Activated naive CD4-positive, alpha-beta T cell treated with anti-CD3 and anti-CD28 coated beads, Interleukin-2, amount 50 U/mL, for 16 hours (primary cell): ENCODE data around the gene AHRR.

Source experiments
- DNase-seq: peaks from one replicate; pipeline ENCODE4 v3.0.0-alpha.2; 2020

The AHRR gene

DNA sequence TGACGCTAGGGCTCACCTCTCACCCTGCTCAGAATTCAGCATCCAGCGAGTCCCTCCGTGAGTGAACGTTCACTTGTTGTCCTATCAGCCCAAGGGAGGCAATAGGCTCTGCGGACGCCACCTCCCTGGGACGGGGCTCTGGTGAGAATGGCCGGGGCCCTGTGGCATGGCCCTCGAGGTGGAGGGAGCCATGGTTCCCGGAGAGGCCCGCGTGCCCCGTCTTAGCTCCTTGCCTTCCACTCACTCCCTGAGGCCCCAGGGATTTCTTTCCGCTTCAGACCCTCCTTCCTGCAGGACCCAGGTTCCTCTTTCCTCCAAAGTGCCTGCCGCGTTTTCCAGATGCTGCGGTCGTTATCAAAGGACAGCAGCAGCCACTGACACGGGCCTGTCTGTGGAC, 142.9 kb downstream of the AHRR start:
- peak; percentile 16 for DNase-seq

DNA sequence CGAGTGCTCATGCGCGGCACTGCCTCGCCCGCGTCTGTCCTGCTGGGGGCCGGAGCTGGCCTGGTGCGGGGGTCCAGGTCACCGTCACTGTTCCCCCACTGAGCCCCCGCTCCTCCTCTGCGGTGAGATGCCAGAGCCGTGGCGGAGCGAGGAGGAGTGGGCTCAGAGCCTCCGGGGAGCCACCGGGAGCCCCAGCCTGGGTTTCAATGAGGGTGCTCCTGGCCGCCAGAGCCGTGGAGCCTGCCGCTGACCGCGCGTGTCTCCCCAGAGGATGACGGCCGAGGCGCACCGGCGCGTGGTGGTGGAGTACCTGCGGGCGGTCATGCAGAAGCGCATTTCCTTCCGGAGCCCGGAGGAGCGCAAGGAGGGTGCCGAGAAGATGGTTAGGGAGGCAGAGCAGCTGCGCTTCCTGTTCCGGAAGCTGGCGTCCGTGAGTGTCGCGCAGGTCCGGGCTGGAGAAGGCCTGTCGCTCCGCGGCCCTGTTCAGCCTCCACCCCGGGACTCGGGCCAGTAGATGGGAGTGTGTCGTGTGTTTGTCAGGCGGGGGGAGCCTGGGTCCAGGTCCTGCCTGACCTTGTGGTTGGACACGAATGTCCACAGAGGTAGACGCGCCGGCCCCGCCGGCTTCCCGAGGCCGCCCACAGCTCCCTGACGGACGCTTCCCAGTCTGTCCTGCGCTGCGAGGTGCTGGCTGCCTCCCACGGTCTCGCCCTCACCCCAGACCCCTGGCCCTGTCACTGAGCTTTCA, 143.5 kb downstream of the AHRR start:
- peak; percentile 10 for DNase-seq

DNA sequence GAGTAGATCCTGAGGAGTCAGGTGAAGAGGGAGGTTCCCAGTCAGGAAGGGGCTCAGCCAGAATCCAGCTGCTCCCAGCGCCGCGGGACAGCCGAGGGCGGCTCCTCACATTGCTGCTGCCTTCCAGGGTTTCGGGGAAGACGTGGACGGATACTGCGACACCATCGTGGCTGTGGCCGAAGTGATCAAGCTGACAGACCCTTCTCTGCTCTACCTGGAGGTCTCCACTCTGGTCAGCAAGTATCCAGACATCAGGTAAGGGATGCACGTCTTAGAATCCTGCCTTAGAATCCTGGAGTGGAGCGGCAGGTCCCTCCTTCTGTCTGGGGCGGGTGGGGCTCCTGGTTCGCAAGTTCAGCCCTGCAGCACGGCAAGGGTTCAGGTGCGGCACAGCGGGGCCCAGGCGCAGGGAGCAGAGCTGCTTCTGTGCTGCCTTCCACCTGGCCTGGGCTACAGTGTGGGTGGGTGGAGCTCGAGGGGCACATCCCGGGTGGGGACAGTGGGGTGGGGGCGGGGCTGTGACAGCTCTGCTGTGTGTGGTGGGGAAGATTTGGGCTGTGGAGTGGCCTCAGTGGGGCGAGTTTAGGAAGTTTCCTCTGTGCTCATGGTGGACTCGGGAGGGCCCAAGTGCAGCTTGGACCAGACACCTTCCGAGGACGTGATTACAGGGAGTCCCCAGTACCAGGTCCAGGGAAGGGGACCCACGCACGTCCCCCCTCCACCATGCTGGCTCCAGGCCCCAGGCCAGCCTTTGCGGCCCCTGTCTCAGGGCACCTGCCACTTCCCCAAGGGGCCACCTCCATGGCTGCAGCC, 144.3 kb downstream of the AHRR start:
- no peak for DNase-seq

DNA sequence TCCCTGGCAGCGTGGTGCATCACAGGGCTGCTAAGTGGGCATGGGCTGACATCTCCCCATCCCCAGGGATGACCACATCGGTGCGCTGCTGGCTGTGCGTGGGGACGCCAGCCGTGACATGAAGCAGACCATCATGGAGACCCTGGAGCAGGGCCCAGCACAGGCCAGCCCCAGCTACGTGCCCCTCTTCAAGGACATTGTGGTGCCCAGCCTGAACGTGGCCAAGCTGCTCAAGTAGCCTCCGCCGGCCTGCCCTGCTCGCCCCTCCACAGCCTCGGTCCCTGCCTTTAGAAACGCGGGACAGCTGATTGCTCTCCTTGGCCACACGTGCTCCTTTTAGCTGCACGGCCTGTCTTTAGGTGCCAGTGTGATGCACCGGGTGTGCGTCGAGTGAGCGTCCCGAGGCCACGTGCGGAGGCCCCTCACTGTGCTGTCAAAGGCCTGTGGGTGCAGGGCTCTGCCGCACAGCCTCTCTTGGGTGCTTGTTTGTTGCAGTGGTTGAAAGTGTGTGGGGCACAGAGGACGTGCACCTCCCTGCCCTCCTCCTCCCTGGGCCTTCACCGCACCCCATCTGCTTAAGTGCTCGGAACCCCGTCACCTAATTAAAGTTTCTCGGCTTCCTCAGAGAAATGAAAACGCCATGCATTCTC, 145.3 kb downstream of the AHRR start:
- DNase-seq: peak; percentile 6

DNA sequence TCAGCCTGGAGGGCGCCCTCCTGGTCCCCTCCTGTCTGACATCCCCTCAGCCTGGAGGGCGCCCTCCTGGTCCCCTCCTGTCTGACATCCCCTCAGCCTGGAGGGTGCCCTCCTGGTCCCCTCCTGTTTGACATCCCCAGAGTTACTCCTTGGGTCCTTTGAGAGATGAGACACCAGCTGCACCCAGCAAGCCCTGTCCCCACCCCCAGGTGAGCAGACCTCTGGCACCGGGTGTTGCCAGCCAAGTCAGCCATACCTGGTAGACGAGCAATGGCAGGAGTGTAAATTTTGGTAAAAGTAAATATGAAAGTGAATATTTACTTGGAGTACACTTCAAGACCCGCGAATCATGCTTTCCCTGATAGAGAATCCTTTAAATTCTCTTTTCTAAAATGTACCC, 146.9 kb downstream of the AHRR start:
- no peak for DNase-seq

DNA sequence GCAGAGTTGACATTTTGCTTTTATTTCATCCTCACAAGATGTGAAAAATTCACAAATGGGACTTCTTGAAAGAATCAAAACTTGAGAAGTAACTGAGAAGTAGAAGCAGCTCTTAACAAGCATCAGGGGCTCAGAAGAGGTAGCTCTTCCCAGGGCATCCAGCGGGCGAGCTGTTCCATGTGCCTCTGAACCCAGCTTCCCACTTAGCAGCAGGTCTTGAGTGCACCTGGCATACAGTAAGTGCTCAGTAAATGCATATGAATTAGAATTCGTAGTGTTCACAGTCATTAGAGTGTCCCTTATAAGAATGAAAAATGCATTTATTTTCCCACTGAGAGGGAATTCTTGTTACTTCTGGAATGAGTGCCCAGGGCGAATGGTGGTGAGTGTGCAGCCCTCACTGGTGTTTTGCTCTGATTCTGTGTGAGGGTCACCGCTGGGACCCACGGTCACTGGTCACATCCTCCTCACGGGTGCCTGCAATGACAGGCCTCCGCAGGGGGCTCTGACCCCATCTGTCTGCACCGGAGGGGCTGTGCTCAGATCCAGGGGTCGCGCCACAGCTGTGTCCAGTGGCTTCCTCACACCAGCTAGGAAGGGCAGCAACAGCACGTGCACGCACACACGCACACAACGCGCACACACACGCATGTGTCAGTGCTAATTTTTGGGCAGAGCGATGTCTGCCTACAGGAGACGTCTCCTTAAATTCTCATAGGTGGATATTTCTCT, 148.4 kb downstream of the AHRR start:
- DNase-seq: peak; percentile 7

DNA sequence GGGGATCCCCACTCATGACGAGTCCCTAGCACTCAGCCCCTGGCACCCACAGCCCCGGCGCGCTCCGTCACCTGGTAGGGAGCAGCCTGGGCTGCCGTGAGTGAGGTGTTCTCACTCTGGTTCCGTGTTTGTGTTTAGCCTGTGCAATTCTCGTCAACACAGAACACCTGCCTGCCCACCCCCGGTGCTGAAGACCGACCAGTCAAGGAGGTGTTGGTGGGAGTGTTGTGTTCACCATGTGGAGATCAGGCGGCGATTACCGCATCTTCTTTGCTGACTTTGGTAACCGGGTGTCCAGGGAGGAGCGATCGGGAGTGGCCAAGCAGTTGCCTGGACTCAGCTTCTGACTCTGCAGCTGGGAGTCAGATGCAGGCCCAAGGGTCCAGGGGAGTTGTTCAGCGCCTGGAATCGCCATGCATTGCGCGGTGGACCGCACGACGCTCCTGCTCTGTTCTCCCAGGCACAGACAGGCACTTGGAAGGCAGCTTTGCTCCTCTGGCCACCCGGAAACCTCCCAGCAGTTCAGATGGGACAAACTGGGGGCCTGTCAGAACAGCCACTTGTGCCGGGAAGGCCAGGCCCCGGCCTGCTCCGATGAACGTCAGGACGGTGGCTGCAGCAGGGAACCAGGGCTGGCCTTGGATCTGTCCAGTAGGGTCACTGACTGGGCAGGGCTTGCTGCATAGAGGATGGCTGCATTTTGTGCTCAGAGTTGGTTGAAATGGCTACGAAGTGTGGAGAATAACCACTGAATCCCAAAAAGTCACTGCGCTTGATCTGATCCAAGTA, 149.6 kb downstream of the AHRR start:
- DNase-seq: peak; percentile 10

DNA sequence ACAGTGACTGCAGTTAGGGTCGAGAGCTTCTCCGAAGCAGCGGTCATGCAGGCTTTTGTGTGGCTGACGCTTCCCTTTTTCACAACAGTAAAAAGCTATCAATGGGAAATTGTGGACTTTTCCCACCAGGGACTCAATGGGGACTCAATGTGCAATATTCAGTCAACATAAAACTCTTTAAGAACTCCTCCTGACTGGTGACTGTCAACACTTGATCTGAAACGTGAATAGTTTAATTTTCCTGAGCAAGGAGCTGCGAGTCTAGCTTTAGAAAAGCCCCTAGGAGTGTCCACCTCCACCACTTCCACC, 150.2 kb downstream of the AHRR start:
- no peak for DNase-seq

DNA sequence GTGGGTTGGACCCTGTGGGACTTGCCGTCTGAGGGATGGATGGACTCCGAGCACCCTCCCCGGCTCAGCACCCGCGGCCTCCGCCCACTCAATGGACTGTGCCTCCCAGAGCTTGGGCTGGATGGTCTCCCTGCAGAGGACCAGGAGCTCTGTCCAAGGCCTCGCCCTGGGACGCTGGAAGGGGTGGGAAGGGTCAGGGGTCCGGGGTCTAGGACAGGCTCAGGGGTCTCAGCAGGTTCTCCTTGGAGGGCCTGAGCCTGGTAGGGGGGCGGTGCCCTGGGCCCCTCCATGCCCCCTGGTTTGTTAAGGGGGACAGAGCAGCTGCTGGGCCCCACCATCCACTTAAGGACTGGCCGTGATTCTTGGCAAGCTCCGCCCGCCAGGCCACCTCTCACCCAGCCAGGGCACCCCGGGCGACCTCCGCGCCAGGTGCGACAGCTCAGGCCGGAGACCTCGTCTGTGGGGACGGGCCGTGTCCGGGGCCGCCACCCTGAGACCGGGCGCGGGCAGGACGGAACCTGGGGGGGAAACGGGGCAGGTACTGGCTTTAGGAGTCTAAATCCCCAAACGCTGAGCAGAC, 150.7 kb downstream of the AHRR start:
- no peak for DNase-seq

DNA sequence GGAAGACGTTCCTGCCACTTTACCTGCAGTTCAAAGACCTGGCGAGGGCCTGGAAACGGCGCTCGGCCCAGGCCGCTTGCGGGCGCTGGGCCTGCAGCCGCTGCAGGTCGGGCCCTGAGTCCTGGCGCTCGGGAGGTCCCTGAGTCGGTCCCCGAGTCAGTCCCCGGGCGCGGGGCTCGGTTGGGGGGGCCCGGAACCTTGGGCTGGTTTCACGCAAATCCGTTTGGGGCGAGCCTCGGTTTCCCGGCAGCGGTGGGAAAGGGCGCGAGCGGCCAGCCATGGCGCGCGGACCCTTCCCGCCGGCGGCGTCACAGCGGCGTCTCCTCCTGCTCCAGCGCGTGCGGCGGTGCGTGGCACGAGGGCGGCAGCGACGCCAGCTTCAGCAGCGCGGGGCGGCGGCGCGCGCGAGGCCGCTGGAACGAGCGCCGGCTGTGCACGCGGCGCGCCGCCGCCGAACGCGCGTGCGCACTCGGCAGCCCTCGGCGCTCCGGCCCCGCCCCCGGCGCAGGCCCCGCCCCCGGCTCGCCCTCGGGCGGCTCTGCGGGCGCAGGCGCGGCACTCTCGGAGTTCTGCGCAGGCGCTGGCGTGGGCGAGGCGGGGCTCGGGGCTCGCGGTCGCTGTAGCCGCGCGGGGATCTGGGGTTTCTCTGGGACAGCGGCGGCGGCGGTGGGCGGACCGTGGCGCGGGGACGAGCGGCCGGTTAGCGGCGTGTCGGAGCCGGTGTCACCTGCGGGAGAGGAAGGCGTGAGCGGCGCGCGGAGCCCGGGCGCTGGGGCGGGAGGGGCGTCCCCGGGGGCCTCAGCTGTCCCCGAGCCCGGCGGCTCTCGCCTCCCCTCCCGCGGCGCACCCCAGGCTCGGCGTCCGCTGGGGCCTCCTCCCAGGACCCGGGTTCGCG, 151.4 kb downstream of the AHRR start:
- DNase-seq: peak; percentile 90

DNA sequence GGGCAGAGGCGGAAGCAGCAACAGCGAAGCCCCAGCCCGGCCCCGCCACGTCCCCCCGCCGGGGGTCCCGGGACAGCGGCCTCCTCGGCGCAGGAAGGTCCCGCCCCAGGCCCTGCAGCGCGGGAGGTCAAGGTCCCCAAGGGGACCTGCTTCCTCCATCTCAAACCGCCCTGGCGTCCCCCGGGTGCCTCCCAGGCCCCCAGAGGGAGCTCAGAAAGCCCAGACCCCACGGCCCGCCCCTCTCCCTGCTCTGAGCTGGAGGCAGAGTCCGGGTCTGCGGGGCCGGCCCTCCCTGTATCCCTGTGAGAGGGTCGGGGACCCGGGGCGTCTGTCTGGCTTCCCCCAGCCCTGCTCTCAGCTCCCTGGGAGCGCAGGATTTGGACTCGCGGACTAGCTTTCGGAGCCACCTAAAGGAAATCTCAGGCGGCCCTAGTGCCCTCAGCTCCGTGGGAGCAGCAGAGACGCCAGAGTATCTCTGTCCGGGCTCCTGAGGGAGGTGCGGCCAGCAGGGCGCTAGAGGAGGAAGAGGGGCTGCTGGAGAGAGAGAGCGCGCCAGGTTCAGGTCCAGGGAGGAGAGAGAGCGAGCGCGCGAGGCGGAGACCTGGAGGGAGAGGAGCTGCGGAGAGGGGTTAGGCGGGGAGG, 152.2 kb downstream of the AHRR start:
- DNase-seq: peak; percentile 28

DNA sequence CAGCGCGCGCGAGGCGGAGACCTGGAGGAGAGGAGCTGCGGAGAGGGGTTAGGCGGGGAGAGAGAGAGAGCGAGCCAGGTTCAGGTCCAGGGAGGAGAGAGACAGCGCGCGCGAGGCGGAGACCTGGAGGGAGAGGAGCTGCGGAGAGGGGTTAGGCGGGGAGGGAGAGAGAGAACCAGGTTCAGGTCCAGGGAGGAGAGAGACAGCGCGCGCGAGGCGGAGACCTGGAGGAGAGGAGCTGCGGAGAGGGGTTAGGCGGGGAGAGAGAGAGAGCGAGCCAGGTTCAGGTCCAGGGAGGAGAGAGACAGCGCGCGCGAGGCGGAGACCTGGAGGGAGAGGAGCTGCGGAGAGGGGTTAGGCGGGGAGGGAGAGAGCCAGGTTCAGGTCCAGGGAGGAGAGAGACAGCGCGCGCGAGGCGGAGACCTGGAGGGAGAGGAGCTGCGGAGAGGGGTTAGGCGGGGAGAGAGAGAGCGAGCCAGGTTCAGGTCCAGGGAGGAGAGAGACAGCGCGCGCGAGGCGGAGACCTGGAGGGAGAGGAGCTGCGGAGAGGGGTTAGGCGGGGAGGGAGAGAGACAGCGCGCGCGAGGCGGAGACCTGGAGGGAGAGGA, 152.8 kb downstream of the AHRR start:
- peak; percentile 4 for DNase-seq

DNA sequence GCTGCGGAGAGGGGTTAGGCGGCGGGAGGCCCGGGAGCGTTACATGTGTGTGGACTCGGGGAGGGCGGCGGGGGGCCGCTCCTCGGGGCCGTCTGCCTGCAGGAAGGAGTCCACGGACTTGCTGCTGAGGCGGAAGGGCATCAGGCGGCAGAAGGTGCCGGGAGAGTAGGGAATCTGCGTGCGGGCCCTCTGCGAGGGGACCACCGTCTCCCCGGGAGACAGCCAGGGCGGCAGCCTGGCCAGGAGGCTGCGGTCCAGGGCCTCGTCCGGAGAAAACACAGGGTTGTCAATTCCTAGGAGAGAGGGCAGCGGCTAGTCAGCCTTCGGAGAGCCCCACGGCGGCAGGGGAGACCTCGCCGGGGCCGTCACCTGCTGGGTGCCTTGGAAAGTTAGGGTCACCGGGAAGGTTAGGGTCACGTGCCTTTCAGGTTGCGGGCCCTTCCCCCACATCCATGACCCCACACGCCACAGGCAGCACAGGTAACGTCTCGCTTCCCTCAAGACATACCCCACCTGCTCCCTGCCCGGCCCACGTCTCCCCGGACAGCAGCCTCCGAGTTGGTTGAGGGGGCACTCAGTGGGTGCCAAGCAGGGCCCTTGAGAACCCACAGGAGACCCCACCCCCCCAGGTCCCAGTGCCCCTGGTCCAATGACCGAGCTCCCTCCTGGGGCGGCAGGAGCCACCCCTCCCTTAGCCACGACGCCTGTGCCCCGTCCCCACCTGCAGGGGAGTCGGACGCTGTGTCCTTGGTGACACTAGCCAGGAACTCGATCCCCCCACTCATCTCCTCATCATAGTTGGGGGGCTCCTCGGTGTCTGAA, 153.5 kb downstream of the AHRR start:
- no peak for DNase-seq

DNA sequence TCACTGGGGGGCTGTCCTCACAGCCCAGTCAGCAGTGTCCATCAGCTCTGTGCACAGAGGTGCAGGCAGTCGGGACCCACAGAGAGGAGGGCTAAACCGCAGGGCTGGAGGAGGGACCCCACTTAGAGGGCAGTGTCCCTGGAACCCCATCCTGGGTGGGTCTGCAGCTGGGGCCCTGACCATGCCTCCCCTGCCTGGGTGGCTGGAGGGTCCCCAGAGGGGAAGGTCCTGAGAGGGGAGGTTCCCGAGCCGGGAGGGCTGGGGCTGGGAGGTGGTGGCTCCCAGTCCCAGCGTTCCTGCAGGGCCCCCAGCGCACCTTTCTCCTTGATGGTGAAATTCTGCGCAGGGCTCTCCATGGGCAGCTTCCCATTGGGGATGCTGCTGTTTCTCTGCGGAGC, 154.2 kb downstream of the AHRR start:
- DNase-seq: no peak

DNA sequence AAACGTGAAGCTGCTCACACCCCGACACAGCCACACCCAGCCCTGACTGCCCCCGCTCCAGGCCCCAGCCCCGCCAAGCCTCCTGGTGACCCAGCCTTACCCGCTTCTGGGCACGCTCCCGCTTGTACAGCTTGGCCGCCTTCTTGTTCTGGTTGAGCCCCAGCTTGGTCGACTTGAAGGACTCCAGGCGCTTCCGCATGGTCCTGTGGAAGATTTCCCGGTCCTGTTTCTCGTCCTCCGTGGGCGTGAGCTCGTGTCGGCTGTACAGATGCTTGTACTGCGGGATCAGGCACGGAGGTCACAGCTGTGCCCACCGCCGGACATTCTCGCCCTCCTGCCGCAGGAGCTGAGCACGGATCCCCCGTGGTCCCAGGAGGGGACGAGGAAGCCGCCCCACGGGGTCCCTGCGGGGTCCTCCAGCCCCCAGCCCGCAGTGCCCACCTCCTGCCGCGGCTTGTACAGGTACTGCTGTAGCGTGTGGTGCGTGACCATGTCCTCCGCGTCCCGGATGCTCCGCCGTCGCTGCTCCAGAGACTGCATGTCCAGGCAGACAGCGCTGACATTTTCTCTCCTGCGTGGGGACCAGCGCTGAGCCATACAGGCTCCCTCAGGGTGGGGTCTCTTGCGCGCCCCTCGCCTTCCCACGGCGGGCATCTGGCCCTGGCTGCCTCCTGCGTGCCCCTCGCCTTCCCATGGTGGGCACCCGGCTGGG, 154.7 kb downstream of the AHRR start:
- no peak for DNase-seq

DNA sequence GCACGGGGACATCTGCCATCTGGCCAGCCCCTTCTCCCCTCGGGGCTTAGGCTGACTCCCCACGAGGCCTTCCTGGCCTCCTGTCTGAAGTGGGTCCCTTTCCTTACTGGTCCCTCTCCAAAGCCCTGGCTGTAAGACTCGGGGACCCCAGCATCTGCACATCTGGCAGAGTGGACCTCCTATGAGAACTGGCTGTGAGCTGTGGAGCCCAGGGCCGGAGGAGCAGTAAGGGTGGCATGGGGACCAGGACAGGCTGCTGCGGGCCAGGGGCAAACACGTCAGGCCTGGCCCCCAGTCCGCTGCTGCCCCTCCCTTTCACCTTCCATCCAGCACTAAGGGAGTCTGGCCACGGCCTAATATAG, 155.3 kb downstream of the AHRR start:
- DNase-seq: no peak

DNA sequence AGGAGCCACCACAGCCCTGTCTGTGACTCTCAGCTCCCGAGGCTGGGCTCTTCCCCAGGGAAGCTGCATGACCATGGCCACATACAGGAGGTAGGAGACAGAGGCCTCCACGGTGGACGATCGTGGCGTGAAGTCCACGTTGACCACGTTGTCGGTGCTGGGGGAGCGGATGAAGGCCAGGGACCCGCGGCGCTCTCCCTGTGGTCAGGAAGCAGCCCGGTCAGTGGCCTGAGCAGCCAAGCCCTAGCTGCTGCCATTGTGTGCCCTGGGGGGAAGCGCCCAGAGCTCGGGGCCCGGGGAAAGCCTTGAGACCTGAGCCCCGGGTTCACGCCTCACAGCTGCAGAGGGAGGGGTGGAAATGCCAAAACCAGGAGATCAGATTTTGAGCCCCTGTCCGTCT, 155.7 kb downstream of the AHRR start:
- DNase-seq: no peak

DNA sequence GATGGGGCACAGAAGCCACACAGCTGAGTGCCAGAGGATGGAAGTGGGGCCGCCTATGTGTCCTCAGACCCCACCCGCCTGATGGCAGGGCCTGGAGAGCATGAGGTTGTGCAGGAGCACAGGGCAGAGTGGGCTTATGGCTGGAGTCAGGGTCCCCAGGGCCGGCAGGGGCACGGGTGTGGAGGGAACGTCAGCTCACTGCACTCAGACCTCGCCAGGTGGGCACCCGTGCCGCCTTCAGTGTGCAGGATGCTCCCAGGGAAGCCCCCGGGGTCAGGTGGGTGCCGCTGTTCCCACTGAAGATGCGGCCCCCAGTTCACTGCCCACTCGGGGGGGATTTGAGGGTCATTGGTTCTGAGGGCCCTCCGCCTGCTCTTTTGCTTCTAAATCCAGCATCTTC, 156.4 kb downstream of the AHRR start:
- DNase-seq: no peak
